Type B pancreatic cell (in vitro differentiated cells): ENCODE measurements around the gene WDFY4. TPM values are rescaled to one million over a fixed set of nuclear protein-coding genes. Genes with fewer than 3 reads are reported as not detected.

Source experiments
- DNase-seq: peaks from one replicate; pipeline ENCODE4 v3.0.0; 2021; ENCODE audit warnings: mixed read lengths; ENCODE audit not compliant: unreplicated experiment; ENCODE audit errors: extremely low spot score
- H3K27ac Mint-ChIP-seq: 2 replicates; pipeline ENCODE4 v1.8.0; 2021; ENCODE audit warnings: mild to moderate bottlenecking, mixed read lengths
- H3K27me3 Mint-ChIP-seq: 2 replicates; pipeline ENCODE4 v1.8.0; 2021; ENCODE audit warnings: mixed read lengths
- H3K36me3 Mint-ChIP-seq: 2 replicates; pipeline ENCODE4 v1.8.0; 2021; ENCODE audit warnings: mixed read lengths
- H3K4me1 Mint-ChIP-seq: one replicate; pipeline ENCODE4 v1.8.0; 2021; ENCODE audit warnings: mixed read lengths; ENCODE audit not compliant: unreplicated experiment
- H3K4me3 Mint-ChIP-seq: 2 replicates; pipeline ENCODE4 v1.8.0; 2021; ENCODE audit warnings: mild to moderate bottlenecking, mixed read lengths
- H3K9me3 Mint-ChIP-seq: 2 replicates; pipeline ENCODE4 v1.8.0; 2021; ENCODE audit warnings: mixed read lengths
- CTCF ChIP-seq: fragments of 200-600 bp; sonication (generic); conservative IDR thresholded peaks from 2 replicates; pipeline ENCODE4 v1.5.0; 2021; ENCODE audit warnings: antibody characterized with exemption, mild to moderate bottlenecking
- total RNA-seq: library from RNA; stranded (reverse); gene quantifications from 2 replicates; pipeline ENCODE4 v1.2.1, GENCODE V29; 2021; ENCODE audit warnings: low replicate concordance

WDFY4 gene
- total RNA-seq, 1 donor from 2014 or later = 0.05 TPM

GRCh38 chr10:48813825-48814224 lies 129.2 kb downstream of the WDFY4 start:
- Mint-ChIP-seq H3K4me1 (no peaks in the 10 kb centered on the region), H3K36me3 (no peaks in the 10 kb centered on the region), H3K9me3 (no peaks in the 10 kb centered on the region), H3K27me3 (peaks cover 5% of the 10 kb centered on the region), H3K27ac (no peak overlapping the region), H3K4me3 (no peak overlapping the region)
- no peak for TF ChIP-seq CTCF
- DNase-seq = no peak

- Mint-ChIP-seq H3K4me1 (no peaks in the 10 kb centered on the region), H3K36me3 (no peaks in the 10 kb centered on the region), H3K4me3 (no peak overlapping the region), H3K27ac (no peak overlapping the region), H3K9me3 (no peaks in the 10 kb centered on the region), H3K27me3 (peaks cover 5% of the 10 kb centered on the region)
- TF ChIP-seq CTCF = no peak
- DNase-seq = no peak
Measured at GRCh38 chr10:48814933-48815332, 130.3 kb downstream of the WDFY4 start.

DNA sequence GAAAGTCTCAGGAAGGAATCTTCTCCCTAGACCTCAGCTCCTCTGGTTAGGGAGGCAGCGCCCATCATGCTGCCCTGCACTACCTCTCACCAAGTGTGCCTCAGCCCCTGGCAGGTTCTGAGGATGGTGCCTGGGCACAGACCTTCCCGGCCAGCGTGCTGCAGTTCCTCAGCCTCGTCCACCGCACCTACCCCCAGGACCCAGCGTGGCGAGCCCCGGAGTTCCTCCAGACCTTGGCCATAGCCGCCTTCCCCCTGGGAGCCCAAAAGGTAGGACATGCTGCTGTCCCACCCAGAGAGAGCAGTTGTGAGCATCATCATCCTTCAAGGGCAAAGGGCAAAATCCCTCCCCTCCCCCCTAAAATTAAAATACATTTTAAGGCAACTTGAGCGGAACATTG lies 132.5 kb downstream of the WDFY4 start:
- DNase-seq = no peak
- no peaks in the 10 kb centered on the region for H3K36me3 Mint-ChIP-seq
- H3K4me1 Mint-ChIP-seq = no peaks in the 10 kb centered on the region
- no peaks in the 10 kb centered on the region for H3K9me3 Mint-ChIP-seq
- no peak overlapping the region for H3K4me3 Mint-ChIP-seq
- no peak for TF ChIP-seq CTCF
- H3K27ac Mint-ChIP-seq = no peak overlapping the region
- no peaks in the 10 kb centered on the region for H3K27me3 Mint-ChIP-seq

DNA sequence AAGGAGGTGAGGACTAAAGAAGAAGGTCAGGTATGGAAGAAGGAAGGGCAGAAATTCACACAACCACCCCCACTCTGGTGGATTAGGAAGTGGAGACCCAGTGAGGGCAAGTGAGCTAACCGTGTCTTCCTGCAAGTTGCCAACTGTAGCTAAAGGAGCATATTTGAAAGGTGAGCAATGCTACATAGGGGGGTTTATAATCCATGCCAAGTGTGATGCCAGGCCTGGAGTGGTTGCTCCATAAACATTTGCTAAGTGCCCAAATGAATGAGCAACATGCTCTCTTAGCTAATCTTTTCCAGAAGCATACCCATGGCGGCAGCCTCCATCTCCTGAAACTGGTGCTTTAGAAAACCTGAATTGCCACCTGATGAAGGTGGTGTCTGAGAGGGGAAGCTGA lies 133.4 kb downstream of the WDFY4 start:
- Mint-ChIP-seq H3K4me3 (no peak overlapping the region), H3K27ac (no peak overlapping the region), H3K36me3 (no peaks in the 10 kb centered on the region), H3K9me3 (peaks cover 5% of the 10 kb centered on the region), H3K27me3 (peaks cover 4% of the 10 kb centered on the region), H3K4me1 (no peaks in the 10 kb centered on the region)
- TF ChIP-seq CTCF = no peak
- DNase-seq = no peak

- DNase-seq = no peak
- Mint-ChIP-seq H3K27me3 (peaks cover 4% of the 10 kb centered on the region), H3K36me3 (no peaks in the 10 kb centered on the region), H3K4me3 (no peak overlapping the region), H3K27ac (no peak overlapping the region), H3K4me1 (no peaks in the 10 kb centered on the region), H3K9me3 (peaks cover 5% of the 10 kb centered on the region)
- no peak for TF ChIP-seq CTCF
Measured at GRCh38 chr10:48818861-48819520, 134.3 kb downstream of the WDFY4 start.

GRCh38 chr10:48819783-48820182 lies 135.1 kb downstream of the WDFY4 start:
- TF ChIP-seq CTCF = no peak
- peaks cover 4% of the 10 kb centered on the region for H3K27me3 Mint-ChIP-seq
- H3K36me3 Mint-ChIP-seq = no peaks in the 10 kb centered on the region
- no peak overlapping the region for H3K27ac Mint-ChIP-seq
- H3K4me3 Mint-ChIP-seq = no peak overlapping the region
- no peak for DNase-seq
- peaks cover 5% of the 10 kb centered on the region for H3K9me3 Mint-ChIP-seq
- H3K4me1 Mint-ChIP-seq = no peaks in the 10 kb centered on the region
